Measurements from ENCODE around the gene FBXO47.

DNA sequence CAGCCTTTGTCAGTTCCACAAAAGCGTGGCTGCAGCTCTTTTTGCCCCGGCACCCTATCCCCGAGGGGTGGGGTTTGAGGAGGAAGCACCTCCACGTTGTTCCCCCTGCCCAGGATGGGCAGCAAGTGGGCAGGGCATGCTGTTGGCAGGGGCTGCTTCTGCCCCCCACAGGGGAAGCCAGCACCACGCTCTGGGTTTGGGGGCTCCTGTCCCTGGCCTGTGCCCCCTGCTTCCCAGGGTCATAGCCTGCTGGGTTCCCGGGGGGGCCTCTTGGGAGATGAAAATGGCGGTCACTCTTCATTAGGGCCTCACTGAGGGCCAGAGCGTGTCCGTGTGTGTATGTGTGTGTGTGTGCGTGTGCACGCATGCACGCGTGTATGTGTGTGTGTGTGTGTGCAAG is 74.6 kb downstream of the FBXO47 start:
- TF ChIP-seq, protein P1, sequence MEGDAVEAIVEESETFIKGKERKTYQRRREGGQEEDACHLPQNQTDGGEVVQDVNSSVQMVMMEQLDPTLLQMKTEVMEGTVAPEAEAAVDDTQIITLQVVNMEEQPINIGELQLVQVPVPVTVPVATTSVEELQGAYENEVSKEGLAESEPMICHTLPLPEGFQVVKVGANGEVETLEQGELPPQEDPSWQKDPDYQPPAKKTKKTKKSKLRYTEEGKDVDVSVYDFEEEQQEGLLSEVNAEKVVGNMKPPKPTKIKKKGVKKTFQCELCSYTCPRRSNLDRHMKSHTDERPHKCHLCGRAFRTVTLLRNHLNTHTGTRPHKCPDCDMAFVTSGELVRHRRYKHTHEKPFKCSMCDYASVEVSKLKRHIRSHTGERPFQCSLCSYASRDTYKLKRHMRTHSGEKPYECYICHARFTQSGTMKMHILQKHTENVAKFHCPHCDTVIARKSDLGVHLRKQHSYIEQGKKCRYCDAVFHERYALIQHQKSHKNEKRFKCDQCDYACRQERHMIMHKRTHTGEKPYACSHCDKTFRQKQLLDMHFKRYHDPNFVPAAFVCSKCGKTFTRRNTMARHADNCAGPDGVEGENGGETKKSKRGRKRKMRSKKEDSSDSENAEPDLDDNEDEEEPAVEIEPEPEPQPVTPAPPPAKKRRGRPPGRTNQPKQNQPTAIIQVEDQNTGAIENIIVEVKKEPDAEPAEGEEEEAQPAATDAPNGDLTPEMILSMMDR (IDR thresholded peaks at IDR 0.05), result no peak
- no peak for TF ChIP-seq POLR2A (IDR thresholded peaks at IDR 0.05)

Data from body of pancreas (tissue), 4 donors.